Smooth muscle cell (in vitro differentiated cells): ENCODE results near the gene SPPL2A. TPM values are rescaled to one million over a fixed set of nuclear protein-coding genes. Genes with fewer than 3 reads are reported as not detected.

ENCODE experiments used
- DNase-seq: peaks from one replicate; lab custom pipeline; 2025; ENCODE audit not compliant: unreplicated experiment; lab: John Stamatoyannopoulos, UW
- H2AFZ ChIP-seq: fragments of 200-600 bp; sonication (generic); 2 replicates; pipeline ENCODE4 v1.6.0; 2016; ENCODE audit warnings: antibody characterized with exemption, low read depth, mild to moderate bottlenecking
- H3F3A ChIP-seq: fragments of 200-600 bp; sonication (generic); 2 replicates; pipeline ENCODE4 v1.6.0; 2017; ENCODE audit warnings: antibody characterized with exemption, low read depth
- H3K27ac ChIP-seq: fragments of 200-600 bp; sonication (generic); 2 replicates; pipeline ENCODE4 v1.5.1; 2016; ENCODE audit warnings: low read depth, mild to moderate bottlenecking
- H3K27me3 ChIP-seq: fragments of 200-600 bp; sonication (generic); 2 replicates; pipeline ENCODE4 v1.6.1; 2016; ENCODE audit warnings: low read depth, mild to moderate bottlenecking
- H3K36me3 ChIP-seq: fragments of 200-600 bp; sonication (generic); 2 replicates; pipeline ENCODE4 v1.5.1; 2016; ENCODE audit warnings: low read depth
- H3K4me1 ChIP-seq: fragments of 200-600 bp; sonication (generic); 2 replicates; pipeline ENCODE4 v1.5.1; 2016; ENCODE audit warnings: low read depth
- H3K4me2 ChIP-seq: fragments of 200-600 bp; sonication (generic); 2 replicates; pipeline ENCODE4 v1.6.0; 2016; ENCODE audit warnings: mild to moderate bottlenecking
- H3K4me3 ChIP-seq: fragments of 200-600 bp; sonication (generic); 2 replicates; pipeline ENCODE4 v1.5.1; 2016; ENCODE audit warnings: mild to moderate bottlenecking
- H3K79me2 ChIP-seq: fragments of 200-600 bp; sonication (generic); 2 replicates; pipeline ENCODE4 v1.6.0; 2016; ENCODE audit warnings: low read depth, mild to moderate bottlenecking
- H3K9ac ChIP-seq: fragments of 200-600 bp; sonication (generic); 2 replicates; pipeline ENCODE4 v1.6.0; 2016; ENCODE audit warnings: low read depth
- H3K9me3 ChIP-seq: fragments of 200-600 bp; sonication (generic); replicated peaks from 2 replicates; pipeline ENCODE4 v1.5.1; 2016; ENCODE audit warnings: low read depth
- H4K20me1 ChIP-seq: fragments of 200-600 bp; sonication (generic); 2 replicates; pipeline ENCODE4 v1.6.0; 2016; ENCODE audit warnings: low read depth
- CTCF ChIP-seq: fragments of 200-600 bp; sonication (generic); IDR thresholded peaks from 2 replicates; pipeline ENCODE4 v1.5.1; 2017; ENCODE audit warnings: borderline replicate concordance, mild to moderate bottlenecking, antibody characterized with exemption; ENCODE audit not compliant: insufficient read depth, poor library complexity, severe bottlenecking
- WGBS: methylation state at CpG from one replicate; pipeline ENCODE4 v1.1.7; 2016; ENCODE audit warnings: low lambda C conversion rate; 5-methylcytosine and 5-hydroxymethylcytosine counted together
- polyA plus RNA-seq: library from polyadenylated mRNA; unstranded; fragments of >200 nt; fragmentation: Nextera tagmentation; extraction: Ambion mirVana; gene quantifications from 2 replicates; pipeline ENCODE4 v1.2.1, GENCODE V29; 2016
- total RNA-seq: library from RNA; depleted of rRNA; stranded (reverse); fragments of >200 nt; gene quantifications from 2 replicates; pipeline ENCODE4 v1.2.3, GENCODE V29; 2014

SPPL2A gene
- total and polyA plus RNA-seq, 2 experiments from 2014 or later, result 62.2 to 265 TPM

- H3K9ac ChIP-seq, result peak overlapping the region; percentile 80
- no peak overlapping the region for H3K27ac ChIP-seq
- H3K4me2 ChIP-seq, result peak overlapping the region; percentile 88
- H3K4me3 ChIP-seq, result peak overlapping the region; percentile 79
- TF ChIP-seq CTCF, result no peak
- peaks cover 56% of the 10 kb centered on the region for H3K79me2 ChIP-seq
- H3K36me3 ChIP-seq, result no peaks in the 10 kb centered on the region
- no peaks in the 10 kb centered on the region for H3K9me3 ChIP-seq
- peaks cover 6% of the 10 kb centered on the region for H3K4me1 ChIP-seq
- no peak for DNase-seq
- peaks cover 54% of the 10 kb centered on the region for H4K20me1 ChIP-seq
- no peaks in the 10 kb centered on the region for H3F3A ChIP-seq
- H2AFZ ChIP-seq, result no peak overlapping the region
- H3K27me3 ChIP-seq, result no peaks in the 10 kb centered on the region
- 34% methylated on average over 22 of the region's 22 CpGs for WGBS
Measured at GRCh38 chr15:50685191-50685975, 80.1 kb downstream of the SPPL2A start.

GRCh38 chr15:50681467-50681866 is 84.0 kb downstream of the SPPL2A start:
- H3K36me3 ChIP-seq, result no peaks in the 10 kb centered on the region
- H3K79me2 ChIP-seq, result peaks cover 87% of the 10 kb centered on the region
- H3K27me3 ChIP-seq, result no peaks in the 10 kb centered on the region
- H2AFZ ChIP-seq, result no peak overlapping the region
- H3K4me2 ChIP-seq, result no peak overlapping the region
- peaks cover 6% of the 10 kb centered on the region for H3K4me1 ChIP-seq
- H3F3A ChIP-seq, result peaks cover 5% of the 10 kb centered on the region
- DNase-seq, result no peak
- H4K20me1 ChIP-seq, result peaks cover 76% of the 10 kb centered on the region
- TF ChIP-seq CTCF, result no peak
- no peak overlapping the region for H3K27ac ChIP-seq
- H3K4me3 ChIP-seq, result no peak overlapping the region
- H3K9me3 ChIP-seq, result no peaks in the 10 kb centered on the region
- H3K9ac ChIP-seq, result no peak overlapping the region

- H3K9ac ChIP-seq, result peak overlapping the region; percentile 25
- peaks cover 6% of the 10 kb centered on the region for H3F3A ChIP-seq
- H3K4me2 ChIP-seq, result peak overlapping the region; percentile 70
- H3K27me3 ChIP-seq, result no peaks in the 10 kb centered on the region
- TF ChIP-seq CTCF, result no peak
- 47% methylated on average over 6 of the region's 6 CpGs for WGBS
- H3K27ac ChIP-seq, result peak overlapping the region; percentile 74
- no peak overlapping the region for H2AFZ ChIP-seq
- H3K4me1 ChIP-seq, result no peaks in the 10 kb centered on the region
- peaks cover 63% of the 10 kb centered on the region for H4K20me1 ChIP-seq
- no peak for DNase-seq
- no peaks in the 10 kb centered on the region for H3K36me3 ChIP-seq
- no peaks in the 10 kb centered on the region for H3K9me3 ChIP-seq
- H3K4me3 ChIP-seq, result no peak overlapping the region
- H3K79me2 ChIP-seq, result peaks cover 87% of the 10 kb centered on the region
Measured at GRCh38 chr15:50676799-50677483, 88.6 kb downstream of the SPPL2A start.
